Activated CD4-positive, alpha-beta T cell treated with anti-CD3 and anti-CD28 coated beads for 24 hours (primary cell): ENCODE measurements around the gene PTPN2.
"Not testable (repeated sequence)": the region's sequence is repeated elsewhere in the genome, so short reads cannot be mapped to it uniquely, and the experiment has no call there.

ENCODE experiments used
- DNase-seq, 2 donors: peaks; one replicate each; pipeline ENCODE4 v3.0.0-alpha.2; 2020; ENCODE audit warnings: low read depth in 2 of 2

Gene PTPN2

GRCh38 chr18:12891561-12891960, 7.5 kb upstream of the PTPN2 start:
- no peak for DNase-seq

- no peak for DNase-seq
These were observed 6.9 kb upstream of the PTPN2 start for GRCh38 chr18:12890964-12891363.

- DNase-seq, result no peak
These were observed 2.6 kb upstream of the PTPN2 start for GRCh38 chr18:12886498-12887126.

DNA sequence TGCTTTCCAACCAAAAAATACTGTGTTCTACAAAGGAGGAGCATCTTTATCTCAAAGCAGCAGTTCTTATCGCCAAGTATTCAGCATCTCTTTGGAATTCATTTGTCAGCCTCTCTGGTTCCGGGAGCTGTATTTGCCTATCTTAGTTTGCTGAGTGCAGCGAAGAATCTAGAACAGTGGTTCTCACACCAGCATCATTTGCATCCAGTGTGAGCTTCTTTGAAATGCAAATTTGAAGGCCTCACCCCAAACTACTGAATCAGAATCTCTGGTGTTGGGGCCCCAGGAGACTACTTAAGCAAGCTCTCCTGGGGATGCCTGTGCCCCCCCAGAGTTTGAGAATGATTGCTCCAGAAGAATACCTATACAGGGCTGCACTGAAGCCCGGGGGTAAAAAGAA, 1.5 kb upstream of the PTPN2 start:
- no peak for DNase-seq

- DNase-seq, result no peak
These were observed 628 bp upstream of the PTPN2 start for GRCh38 chr18:12884406-12885323.

DNA sequence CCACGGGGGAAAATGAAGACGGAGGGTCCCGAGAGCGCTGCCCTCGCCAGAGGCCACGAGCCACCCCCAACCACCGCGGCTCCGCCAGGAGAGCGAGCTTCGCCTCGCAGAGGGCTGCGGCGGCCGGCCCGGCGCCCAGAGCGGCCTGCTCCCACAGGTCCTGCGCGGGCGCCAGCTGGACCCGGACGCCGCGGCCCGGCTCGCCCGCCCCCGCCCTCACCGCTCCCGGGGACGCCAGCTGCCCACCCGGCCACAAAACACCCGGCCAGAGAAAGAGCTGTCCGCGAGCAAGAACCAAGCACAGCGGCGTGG, 709 bp downstream of the PTPN2 start:
- no peak for DNase-seq

DNA sequence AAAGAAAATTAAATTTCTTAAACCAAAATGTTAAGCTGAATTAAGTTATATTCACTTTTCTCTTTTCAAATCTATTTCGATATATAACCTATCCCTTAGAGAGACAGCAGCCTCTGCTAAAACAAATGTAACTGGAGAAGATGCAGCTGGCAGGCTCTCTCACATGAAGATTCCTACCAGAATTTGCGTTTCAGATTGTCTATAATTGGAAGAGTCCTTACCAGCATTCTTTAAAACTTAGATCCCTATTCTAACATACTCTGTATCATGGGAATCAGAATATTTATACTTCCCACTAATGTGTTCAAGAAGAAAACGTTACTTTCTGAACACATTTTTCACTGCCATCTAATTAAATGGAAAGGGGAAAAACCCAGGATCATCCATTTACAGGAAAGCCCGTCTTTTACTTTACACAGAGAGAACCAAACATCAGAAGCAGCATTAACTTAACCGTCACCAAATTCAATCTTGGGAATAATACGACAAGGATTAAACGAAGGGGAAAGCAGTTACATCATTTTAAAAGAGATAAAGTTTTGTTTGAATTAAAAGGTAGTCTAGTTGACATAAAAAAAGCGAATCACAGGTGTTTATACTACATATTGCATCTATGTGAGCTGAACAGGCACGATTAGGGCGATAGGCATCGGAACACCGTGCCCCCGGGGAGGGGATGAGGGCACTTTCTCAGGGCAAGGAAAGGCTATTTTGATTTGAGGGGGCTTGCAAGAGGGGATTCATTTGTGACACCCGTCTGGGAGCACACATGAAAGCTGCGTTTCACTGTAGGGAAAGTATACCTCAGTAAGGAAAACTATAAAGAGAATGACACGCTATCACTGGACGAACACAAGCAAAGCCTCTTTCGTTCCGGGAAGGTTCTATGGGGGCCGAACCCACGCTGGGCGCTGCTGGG, 1.3 kb downstream of the PTPN2 start:
- DNase-seq, result no peak

DNA sequence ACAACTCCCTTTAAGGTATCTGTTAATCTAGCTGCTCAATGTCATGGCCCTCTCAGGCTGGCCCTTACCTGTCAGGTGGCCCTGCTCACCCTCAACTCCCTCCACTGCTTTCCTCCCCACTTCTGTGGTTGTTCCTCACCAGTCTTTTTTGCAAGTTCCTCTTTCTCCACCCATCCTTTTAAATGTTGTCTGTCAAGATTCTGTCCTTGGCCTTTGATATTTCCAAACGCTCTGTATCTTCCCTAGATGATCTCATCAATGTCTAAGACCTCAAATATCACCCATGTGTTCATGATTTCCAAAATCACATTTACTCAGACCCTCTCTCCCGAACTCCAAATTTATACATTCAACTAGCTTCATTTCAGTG, 3.5 kb downstream of the PTPN2 start:
- DNase-seq, result no peak

- no peak for DNase-seq
These were observed 4.0 kb downstream of the PTPN2 start for GRCh38 chr18:12879840-12880540.

- DNase-seq, result not testable (repeated sequence)
These were observed 9.0 kb downstream of the PTPN2 start for GRCh38 chr18:12874992-12875391.

DNA sequence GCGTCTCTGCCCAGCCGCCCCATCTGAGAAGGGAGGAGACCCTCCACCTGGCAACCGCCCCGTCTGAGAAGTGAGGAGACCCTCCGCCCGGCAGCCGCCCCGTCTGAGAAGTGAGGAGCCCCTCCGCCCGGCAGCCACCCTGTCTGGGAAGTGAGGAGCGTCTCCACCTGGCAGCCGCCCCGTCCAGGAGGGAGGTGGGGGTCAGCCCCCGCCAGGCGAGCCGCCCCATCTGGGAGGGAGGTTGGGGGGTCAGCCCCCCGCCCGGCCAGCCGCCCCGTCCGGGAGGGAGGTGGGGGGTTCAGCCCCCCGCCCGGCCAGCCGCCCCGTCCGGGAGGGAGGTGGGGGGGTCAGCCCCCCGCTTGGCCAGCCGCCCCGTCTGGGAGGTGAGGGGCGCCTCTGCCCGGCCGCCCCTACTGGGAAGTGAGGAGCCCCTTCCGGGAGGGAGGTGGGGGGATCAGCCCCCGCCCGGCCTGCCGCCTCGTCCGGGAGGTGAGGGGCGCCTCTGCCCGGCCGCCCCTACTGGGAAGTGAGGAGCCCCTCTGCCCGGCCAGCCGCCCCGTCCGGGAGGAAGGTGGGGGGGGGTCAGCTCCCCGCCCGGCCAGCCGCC, 10.0 kb downstream of the PTPN2 start:
- not testable (repeated sequence) for DNase-seq

DNA sequence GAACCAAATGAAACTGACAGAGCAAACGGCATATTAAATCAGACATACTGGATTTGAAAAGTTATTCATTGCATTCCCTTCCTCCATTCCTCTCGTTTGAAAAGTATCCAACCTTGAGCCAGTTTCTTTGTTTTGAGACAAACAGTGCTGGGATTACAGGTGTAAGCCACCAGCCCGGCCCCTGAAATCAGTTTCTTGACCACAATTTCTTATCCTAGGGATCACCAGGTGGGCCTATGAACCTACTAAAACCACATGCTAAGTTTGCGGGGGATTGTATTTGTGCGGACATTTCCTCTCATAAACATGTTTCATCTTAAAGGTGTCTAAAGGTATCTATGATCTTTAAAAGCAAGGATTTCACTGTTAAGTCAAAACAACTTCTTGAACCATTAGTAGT, 11.6 kb downstream of the PTPN2 start:
- DNase-seq, result no peak

GRCh38 chr18:12868576-12868975, 15.5 kb downstream of the PTPN2 start:
- DNase-seq, result no peak

GRCh38 chr18:12867441-12868123, 16.5 kb downstream of the PTPN2 start:
- DNase-seq, result no peak

- no peak for DNase-seq
These were observed 20.3 kb downstream of the PTPN2 start for GRCh38 chr18:12863687-12864216.

- DNase-seq, result no peak
These were observed 21.1 kb downstream of the PTPN2 start for GRCh38 chr18:12862874-12863482.

GRCh38 chr18:12862467-12862866, 21.6 kb downstream of the PTPN2 start:
- DNase-seq, result no peak

GRCh38 chr18:12861637-12862036, 22.4 kb downstream of the PTPN2 start:
- DNase-seq, result no peak

DNA sequence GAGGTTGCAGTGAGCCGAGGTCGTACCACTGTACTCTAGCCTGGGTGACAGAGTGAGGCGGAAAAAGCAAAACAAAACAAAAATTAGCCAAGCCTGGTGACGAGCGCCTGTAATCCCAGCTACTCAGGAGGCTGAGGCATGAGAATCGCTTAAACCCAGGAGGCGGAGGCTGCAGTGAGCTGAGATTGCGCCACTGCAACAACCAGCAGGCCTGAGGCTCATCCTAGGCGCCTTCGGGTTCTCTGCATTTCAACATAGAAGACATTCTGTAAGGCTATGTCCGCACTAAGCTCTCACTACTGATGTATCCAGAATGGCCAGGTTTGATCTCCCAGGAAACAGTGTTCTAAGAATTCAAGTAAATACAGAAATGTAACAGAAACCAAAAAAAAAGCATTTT, 23.5 kb downstream of the PTPN2 start:
- DNase-seq, result no peak

- DNase-seq, result no peak
These were observed 25.0 kb downstream of the PTPN2 start for GRCh38 chr18:12858991-12859390.
